CD4-positive, alpha-beta T cell treated with Interleukin-12 subunit alpha and Interleukin-12 subunit beta, for 1 hour (primary cell): ENCODE results near the gene PARP12.

Experiments
- DNase-seq: peaks from one replicate; pipeline ENCODE4 v3.0.0-alpha.2; 2020

The PARP12 gene

DNA sequence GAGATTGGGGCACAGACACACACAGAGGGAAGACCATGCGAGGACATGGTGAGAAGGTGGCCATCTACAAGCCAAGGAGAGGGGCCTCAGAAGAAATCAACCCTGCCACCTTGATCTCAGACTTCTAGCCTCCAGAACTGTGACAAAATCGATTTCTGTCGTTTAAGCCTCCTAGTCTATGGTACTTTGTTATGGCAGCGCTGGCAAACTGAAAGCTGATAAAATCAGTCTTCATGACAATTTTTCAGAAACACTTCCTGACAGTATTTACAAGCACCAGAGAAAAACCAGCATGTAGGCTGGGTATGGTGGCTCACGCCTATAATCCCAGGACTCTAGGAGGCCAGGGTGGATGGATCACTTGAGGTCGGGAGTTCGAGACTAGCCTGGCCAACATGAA, 4.2 kb downstream of the PARP12 start:
- DNase-seq: no peak

DNA sequence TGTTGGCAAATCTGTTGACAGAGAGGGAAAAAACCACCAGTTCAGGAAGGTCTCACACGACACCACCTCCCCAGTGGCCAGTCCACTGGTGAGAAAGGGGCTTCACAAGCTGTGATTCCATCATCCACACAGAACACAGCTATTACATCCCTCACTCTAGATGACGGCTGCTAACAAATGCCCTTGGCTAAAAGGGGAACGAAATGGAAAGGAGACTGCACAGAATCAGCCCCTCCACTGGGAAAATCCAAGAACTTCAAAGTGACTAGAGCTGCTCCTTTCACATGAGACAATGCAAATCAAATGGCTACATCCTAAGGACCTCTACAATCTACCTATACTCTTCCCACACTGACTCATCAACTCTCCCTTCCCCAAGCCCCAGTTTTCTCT, 5.6 kb downstream of the PARP12 start:
- no peak for DNase-seq

GRCh38 chr7:140056431-140057142, 6.2 kb downstream of the PARP12 start:
- no peak for DNase-seq

GRCh38 chr7:140055833-140056232, 6.9 kb downstream of the PARP12 start:
- DNase-seq: no peak

DNA sequence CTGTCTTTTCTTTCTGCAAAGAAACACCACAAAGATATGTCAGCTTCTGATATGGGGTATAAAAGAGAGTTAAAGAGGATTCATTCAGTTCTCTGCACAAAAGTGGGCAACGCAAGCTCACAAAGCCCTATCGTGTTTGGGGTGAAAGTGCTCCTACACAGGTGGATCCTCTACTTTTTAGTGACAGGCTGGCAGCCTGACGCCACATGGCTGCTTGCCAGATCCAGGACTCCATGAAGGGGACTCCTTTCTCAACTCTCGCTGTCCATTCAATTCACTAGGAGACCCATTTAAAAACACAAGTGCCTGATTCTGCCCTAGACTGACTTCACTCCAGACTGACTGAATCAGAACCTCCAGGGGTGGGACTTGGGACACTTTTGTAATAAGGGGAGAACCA, 8.0 kb downstream of the PARP12 start:
- DNase-seq: no peak

- DNase-seq: no peak
Measured at GRCh38 chr7:140053812-140054539, 8.8 kb downstream of the PARP12 start.

DNA sequence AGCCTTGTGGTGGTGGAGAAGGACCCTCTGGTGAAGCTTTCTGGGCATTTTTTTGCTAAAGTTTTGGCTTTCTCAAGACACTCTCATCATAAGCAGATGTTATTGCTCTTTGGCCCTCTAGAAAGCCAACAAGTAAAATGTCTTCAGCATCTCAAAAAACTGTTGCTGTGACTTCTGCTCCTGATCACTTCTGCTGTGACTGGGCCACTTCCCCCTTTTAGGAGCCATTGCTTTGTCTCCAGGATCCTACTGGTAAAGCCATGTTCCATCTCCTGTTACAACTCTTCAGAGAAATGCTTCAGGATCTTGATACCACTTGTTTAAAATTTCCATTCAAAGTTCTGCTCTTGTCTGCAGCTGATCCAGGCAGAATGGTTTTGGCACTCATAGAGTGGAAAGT, 10.9 kb downstream of the PARP12 start:
- no peak for DNase-seq

- no peak for DNase-seq
Measured at GRCh38 chr7:140050100-140050499, 12.7 kb downstream of the PARP12 start.

GRCh38 chr7:140049339-140050024, 13.3 kb downstream of the PARP12 start:
- DNase-seq: no peak

- no peak for DNase-seq
Measured at GRCh38 chr7:140048989-140049338, 13.8 kb downstream of the PARP12 start.

DNA sequence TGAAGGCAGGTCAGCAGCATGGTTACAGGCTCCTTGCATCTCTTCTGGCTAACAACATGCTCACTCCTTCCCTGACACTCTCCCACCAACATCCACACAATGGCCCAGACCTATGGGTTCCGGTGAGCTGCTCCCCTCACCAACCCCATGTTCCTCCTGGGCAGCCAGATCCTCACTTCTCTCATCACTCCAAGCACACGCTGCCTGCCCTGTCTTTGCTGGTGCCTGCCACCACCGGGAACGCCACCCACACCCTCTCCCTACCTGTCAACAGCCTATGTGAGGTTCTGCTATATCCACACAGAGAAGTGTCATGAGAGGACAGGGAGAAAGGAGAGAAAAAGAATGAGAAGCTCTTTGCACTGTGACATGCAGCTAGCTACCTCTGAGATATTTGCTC, 14.6 kb downstream of the PARP12 start:
- no peak for DNase-seq

DNA sequence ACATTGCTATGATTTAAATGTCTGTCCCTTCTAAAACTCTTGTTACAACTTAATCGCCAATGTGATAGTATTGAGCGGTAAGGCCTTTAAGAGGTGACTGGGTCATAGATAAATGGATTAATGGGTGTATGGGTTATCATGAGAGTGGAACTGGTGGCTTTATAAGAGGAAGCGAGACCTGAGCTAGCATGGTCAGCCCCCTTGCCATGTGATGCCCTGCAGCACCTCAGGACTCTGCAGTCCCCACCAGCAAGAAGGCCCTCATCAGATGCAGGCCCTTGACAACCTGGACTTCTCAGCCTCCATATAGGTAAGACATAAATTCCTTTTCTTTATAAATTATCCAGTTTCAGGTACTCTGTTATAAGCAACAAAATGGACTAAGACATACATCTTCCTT, 15.6 kb downstream of the PARP12 start:
- DNase-seq: no peak

GRCh38 chr7:140045697-140046096, 17.1 kb downstream of the PARP12 start:
- DNase-seq: no peak

DNA sequence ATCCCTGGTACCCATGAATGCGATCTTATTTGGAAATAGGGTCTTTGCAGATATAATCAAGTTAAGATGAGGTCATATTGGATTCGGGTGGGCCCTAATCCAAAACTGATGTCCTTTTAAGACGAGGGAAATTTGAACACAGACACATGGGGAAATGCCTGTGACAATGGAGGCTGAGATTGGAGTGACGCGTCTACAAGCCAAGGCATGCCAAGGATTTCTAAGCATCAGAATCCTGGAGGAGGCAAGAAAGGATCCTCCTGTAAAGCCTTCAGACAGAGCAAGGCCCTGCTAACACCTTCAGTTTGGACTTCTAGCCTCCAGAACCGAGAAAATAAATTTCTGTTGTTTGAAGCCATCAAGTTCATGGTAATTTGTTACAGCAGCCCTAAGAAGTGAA, 18.5 kb downstream of the PARP12 start:
- no peak for DNase-seq

- no peak for DNase-seq
Measured at GRCh38 chr7:140042386-140042670, 20.4 kb downstream of the PARP12 start.

GRCh38 chr7:140041659-140042385, 20.9 kb downstream of the PARP12 start:
- no peak for DNase-seq

DNA sequence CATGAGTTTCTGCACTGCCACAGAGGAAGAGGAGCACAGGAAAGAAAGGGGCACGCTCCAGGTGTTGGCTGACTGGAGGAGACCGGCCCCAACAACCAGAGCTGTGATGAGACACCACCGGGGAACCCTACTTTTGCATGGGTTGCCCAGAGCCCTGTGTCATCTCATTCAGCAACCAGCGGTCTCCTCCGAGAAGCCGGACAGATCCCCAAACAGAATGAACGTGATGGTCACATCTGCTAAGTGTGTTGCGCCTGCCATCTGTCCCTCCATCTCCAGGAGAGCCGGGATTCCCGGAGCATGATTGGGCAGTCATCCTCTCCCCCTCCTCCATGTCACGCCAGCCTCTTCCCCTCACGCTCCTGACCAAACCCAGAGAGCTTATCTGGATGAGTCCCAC, 22.9 kb downstream of the PARP12 start:
- no peak for DNase-seq

DNA sequence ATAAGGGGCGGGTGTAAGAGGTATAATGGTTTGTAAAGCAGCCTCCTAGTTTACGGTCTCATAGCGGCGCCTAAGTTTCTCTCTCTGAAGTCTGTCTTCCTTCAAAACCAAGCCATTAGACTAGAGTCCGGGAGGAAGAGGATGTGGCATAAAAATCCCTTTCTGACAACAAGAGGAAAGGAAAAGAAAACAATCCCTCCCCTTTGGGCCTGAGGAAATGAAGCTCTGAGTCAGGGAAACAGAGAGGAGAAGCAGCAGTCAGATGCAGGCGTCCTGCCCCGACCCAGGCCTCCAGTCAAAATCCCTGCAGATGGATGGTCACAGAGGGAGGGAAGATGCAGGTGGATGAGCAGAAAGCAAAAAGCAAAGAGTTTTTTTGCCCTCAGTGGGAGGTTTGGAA, 23.7 kb downstream of the PARP12 start:
- no peak for DNase-seq

- peak; percentile 24 for DNase-seq
Measured at GRCh38 chr7:140036224-140036962, 26.4 kb downstream of the PARP12 start.

- DNase-seq: no peak
Measured at GRCh38 chr7:140035400-140036223, 27.1 kb downstream of the PARP12 start.

DNA sequence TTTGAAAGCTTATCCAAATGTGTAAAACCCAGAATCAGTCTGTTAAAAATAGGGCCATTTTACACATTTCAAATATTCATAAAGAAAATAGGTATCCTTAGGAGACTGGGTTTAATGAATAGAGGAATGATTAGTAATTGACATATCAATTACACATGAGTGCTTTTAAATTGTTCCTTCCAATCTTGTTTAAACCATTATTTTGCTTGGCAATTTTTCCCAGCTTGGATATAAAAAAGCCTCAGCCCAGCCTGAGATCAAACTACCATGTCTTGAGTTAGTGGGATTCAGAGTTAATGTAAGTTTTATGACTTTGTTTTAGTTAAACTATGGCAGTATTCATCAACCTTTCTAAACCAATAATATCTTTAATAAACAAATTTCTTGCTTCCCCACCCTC, 28.3 kb downstream of the PARP12 start:
- DNase-seq: no peak

- DNase-seq: no peak
Measured at GRCh38 chr7:140033779-140034363, 28.9 kb downstream of the PARP12 start.
